Tibial nerve (tissue), 3 donors: ENCODE measurements around the gene CORO7.

Experiments used
- EP300 ChIP-seq, 2 donors: sonication (generic); formaldehyde crosslinking; IDR thresholded peaks; one replicate each; pipeline ENCODE4 v1.6.1; 2017; ENCODE audit warnings: antibody characterized with exemption in 2 of 2, mild to moderate bottlenecking in 1 of 2
- POLR2A ChIP-seq, 2 donors: fragments of 450-650 bp; IDR thresholded peaks; one replicate each; pipeline ENCODE4 v1.6.1; 2017; ENCODE audit warnings: antibody characterized with exemption in 2 of 2, mild to moderate bottlenecking in 2 of 2, moderate library complexity in 2 of 2

DNA sequence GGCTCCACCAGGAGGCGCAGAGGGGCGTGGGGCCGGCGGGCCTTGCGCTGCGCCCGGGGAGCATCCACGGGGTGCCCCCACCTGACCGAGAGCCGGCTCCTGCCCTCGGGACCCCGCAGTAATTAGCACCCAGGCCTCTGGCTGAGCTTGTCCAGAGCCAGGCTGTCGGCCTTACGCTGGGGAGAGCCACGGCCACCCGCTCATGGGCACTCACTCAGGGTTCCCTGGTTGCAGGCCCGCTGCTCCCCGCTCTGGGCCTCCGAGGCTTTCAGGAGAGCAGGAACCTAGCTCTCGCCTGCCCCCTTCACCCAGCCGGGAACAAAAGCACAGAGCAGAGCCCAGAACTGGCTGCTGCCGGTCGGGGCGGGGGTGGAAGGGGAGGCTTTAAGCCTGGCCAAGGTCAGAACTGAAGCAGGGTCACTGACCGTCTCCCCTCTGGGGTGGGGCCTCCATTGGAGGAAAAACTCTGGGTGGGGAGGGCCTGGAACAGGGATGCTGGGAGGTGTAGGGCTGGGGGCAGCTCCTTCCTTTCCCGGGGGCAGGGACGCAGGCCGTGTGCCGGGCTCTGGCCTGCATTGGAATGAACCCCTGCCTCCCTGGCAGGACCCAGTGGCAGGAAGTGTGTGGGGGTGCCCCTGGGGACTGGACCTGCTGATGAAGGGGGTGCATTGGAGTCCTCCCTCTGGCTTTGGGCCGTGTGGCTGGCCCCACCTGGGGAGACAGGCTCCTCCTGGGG, 88.2 kb downstream of the CORO7 start:
- TF ChIP-seq POLR2A (IDR thresholded peaks at IDR 0.05), result no peak
- TF ChIP-seq EP300 (IDR thresholded peaks at IDR 0.05), result peak in 1 of 2 donors; percentile 83
